ACHN (cell line): ENCODE measurements around the gene GIN1.
A peak's percentile ranks its signal among the peaks of the same experiment; 100 is the strongest.
"Not testable (repeated sequence)": the region's sequence is repeated elsewhere in the genome, so short reads cannot be mapped to it uniquely, and the experiment has no call there.

Source experiments
- DNase-seq: peaks from one replicate; pipeline ENCODE4 v3.0.0-alpha.2; 2015
- in situ Hi-C: cut with HindIII; loops from 2 replicates; pipeline ENCODE4 v1.10.0; 2017; ENCODE audit warnings: low sequenced_read_pairs, low pct_ligation_motif_present, low pct_unique_long_range_greater_than_20kb

The GIN1 gene

GRCh38 chr5:103060424-103060954 is 59.4 kb downstream of the GIN1 start:
- in situ Hi-C loops: no loop called here
- DNase-seq: no peak

GRCh38 chr5:103059525-103059924 is 60.4 kb downstream of the GIN1 start:
- in situ Hi-C loops: no loop called here
- no peak for DNase-seq

- in situ Hi-C loops: no loop called here
- peak; percentile 18 for DNase-seq
Observed at GRCh38 chr5:103057208-103058130, 62.5 kb downstream of the GIN1 start.

- in situ Hi-C loops: not testable (repeated sequence)
Observed at GRCh38 chr5:103046706-103047105, 73.2 kb downstream of the GIN1 start.

GRCh38 chr5:103041071-103041676 is 78.8 kb downstream of the GIN1 start:
- in situ Hi-C loops: no loop called here
- peak; percentile 53 for DNase-seq

More at GRCh38 chr5:103046706-103047105, 73.2 kb downstream of the GIN1 start:
- not testable (repeated sequence) for DNase-seq

- DNase-seq: no peak
Observed at GRCh38 chr5:103037673-103038455, 82.1 kb downstream of the GIN1 start.

GRCh38 chr5:103036601-103037000 is 83.3 kb downstream of the GIN1 start:
- DNase-seq: no peak
- in situ Hi-C loops: no loop called here

More at GRCh38 chr5:103037673-103038455, 82.1 kb downstream of the GIN1 start:
- in situ Hi-C loops: no loop called here
